Loucy (cell line): Measurements from ENCODE around the gene LIPF.

ENCODE experiments used
- H2AFZ ChIP-seq: fragments of 200-600 bp; sonication (generic); 2 replicates; pipeline ENCODE4 v1.6.0; 2016; ENCODE audit warnings: antibody characterized with exemption, mild to moderate bottlenecking, low read length, moderate library complexity
- H3F3A ChIP-seq: fragments of 200-600 bp; 2 replicates; pipeline ENCODE4 v1.6.0; 2016; ENCODE audit warnings: antibody characterized with exemption, low read depth, mild to moderate bottlenecking
- H3K27me3 ChIP-seq: fragments of 200-600 bp; sonication (generic); 2 replicates; pipeline ENCODE4 v1.6.1; 2014; ENCODE audit warnings: low read length, mild to moderate bottlenecking; ENCODE audit not compliant: insufficient read depth, poor library complexity, severe bottlenecking
- H3K36me3 ChIP-seq: fragments of 200-600 bp; sonication (generic); 2 replicates; pipeline ENCODE4 v1.6.1; 2016; ENCODE audit warnings: low read length; ENCODE audit not compliant: insufficient read depth
- H3K4me1 ChIP-seq: fragments of 200-600 bp; sonication (generic); 2 replicates; pipeline ENCODE4 v1.5.1; 2014; ENCODE audit warnings: low read length, mild to moderate bottlenecking; ENCODE audit not compliant: insufficient read depth, poor library complexity, severe bottlenecking
- H3K4me2 ChIP-seq: fragments of 200-600 bp; sonication (generic); 2 replicates; pipeline ENCODE4 v1.6.0; 2014; ENCODE audit warnings: antibody characterized with exemption, low read length, low read depth, mild to moderate bottlenecking; ENCODE audit not compliant: poor library complexity, severe bottlenecking
- H3K4me3 ChIP-seq: fragments of 200-600 bp; sonication (generic); 2 replicates; pipeline ENCODE4 v1.5.1; 2014; ENCODE audit warnings: low read length, mild to moderate bottlenecking, mixed read lengths; ENCODE audit not compliant: poor library complexity, severe bottlenecking
- H3K79me2 ChIP-seq: fragments of 200-600 bp; sonication (generic); 2 replicates; pipeline ENCODE4 v1.6.1; 2014; ENCODE audit warnings: low read length; ENCODE audit not compliant: insufficient read depth
- H3K9ac ChIP-seq: fragments of 200-600 bp; sonication (generic); 2 replicates; pipeline ENCODE4 v1.6.0; 2014; ENCODE audit warnings: mild to moderate bottlenecking, low read depth, low read length, moderate library complexity; ENCODE audit not compliant: poor library complexity, severe bottlenecking
- H3K9me2 ChIP-seq: fragments of 200-600 bp; sonication (generic); replicated peaks from 2 replicates; pipeline ENCODE4 v1.6.1; 2016; ENCODE audit warnings: low read depth, low read length, mixed read lengths
- H3K9me3 ChIP-seq: fragments of 200-600 bp; sonication (generic); 2 replicates; pipeline ENCODE4 v1.6.1; 2014; ENCODE audit warnings: mild to moderate bottlenecking, antibody characterized with exemption, low read length, low read depth; ENCODE audit not compliant: insufficient read depth
- H4K20me1 ChIP-seq: fragments of 200-600 bp; sonication (generic); 2 replicates; pipeline ENCODE4 v1.6.0; 2014; ENCODE audit warnings: antibody characterized with exemption, low read length, mild to moderate bottlenecking; ENCODE audit not compliant: insufficient read depth, poor library complexity, severe bottlenecking
- CTCF ChIP-seq: fragments of 200-600 bp; sonication (generic); conservative IDR thresholded peaks from 2 replicates; pipeline ENCODE4 v1.5.1; 2014; ENCODE audit warnings: mild to moderate bottlenecking, antibody characterized with exemption, low read length
- EZH2phosphoT487 ChIP-seq: fragments of 200-600 bp; IDR thresholded peaks from 2 replicates; pipeline ENCODE4 v1.6.1; 2018; ENCODE audit warnings: antibody characterized with exemption, mild to moderate bottlenecking, moderate library complexity, borderline replicate concordance

Gene LIPF

DNA sequence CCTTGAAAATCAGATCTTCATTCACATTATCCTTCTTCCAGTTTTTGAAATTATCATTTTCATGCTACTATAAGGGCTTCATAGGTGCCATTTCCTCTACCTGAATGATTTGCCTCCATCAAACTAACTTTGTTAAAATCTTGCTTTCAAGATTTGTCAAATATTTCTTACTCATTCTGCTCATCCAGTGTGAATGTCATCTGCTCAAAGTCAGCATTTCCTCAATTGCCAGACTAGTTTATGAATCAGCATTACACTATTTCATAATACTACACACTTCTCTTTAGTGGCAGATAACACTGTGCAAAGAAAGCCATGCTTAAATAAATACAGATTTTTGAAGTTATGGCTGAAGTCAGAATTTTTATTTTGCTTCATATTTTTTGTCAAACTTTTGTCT lies 21.3 kb upstream of the LIPF start:
- Histone ChIP-seq H3K27me3 (no peaks in the 10 kb centered on the region), H3K4me3 (no peak overlapping the region), H2AFZ (no peak overlapping the region), H3K9me3 (no peaks in the 10 kb centered on the region), H3K4me1 (peaks cover 11% of the 10 kb centered on the region), H3K9ac (no peak overlapping the region), H4K20me1 (no peaks in the 10 kb centered on the region), H3K79me2 (no peaks in the 10 kb centered on the region), H3K36me3 (no peaks in the 10 kb centered on the region), H3K4me2 (no peak overlapping the region), H3K9me2 (no peaks in the 10 kb centered on the region), H3F3A (no peaks in the 10 kb centered on the region)
- TF ChIP-seq EZH2phosphoT487 (no peak), CTCF (no peak)

GRCh38 chr10:88647061-88647615 lies 17.1 kb upstream of the LIPF start:
- H2AFZ ChIP-seq, result no peak overlapping the region
- no peak overlapping the region for H3K9ac ChIP-seq
- H3K4me1 ChIP-seq, result peaks cover 22% of the 10 kb centered on the region
- no peaks in the 10 kb centered on the region for H3K79me2 ChIP-seq
- no peaks in the 10 kb centered on the region for H3K9me2 ChIP-seq
- no peaks in the 10 kb centered on the region for H3K27me3 ChIP-seq
- no peaks in the 10 kb centered on the region for H3F3A ChIP-seq
- no peak overlapping the region for H3K4me3 ChIP-seq
- H4K20me1 ChIP-seq, result no peaks in the 10 kb centered on the region
- TF ChIP-seq EZH2phosphoT487 (no peak), CTCF (no peak)
- peak overlapping the region; percentile 27 for H3K4me2 ChIP-seq
- no peaks in the 10 kb centered on the region for H3K36me3 ChIP-seq
- H3K9me3 ChIP-seq, result no peaks in the 10 kb centered on the region

- peaks cover 22% of the 10 kb centered on the region for H3K4me1 ChIP-seq
- H3K4me2 ChIP-seq, result no peak overlapping the region
- H3F3A ChIP-seq, result no peaks in the 10 kb centered on the region
- H3K79me2 ChIP-seq, result no peaks in the 10 kb centered on the region
- H3K9me3 ChIP-seq, result no peaks in the 10 kb centered on the region
- TF ChIP-seq EZH2phosphoT487 (no peak), CTCF (no peak)
- no peaks in the 10 kb centered on the region for H3K36me3 ChIP-seq
- no peaks in the 10 kb centered on the region for H4K20me1 ChIP-seq
- H2AFZ ChIP-seq, result peak overlapping the region; percentile 43; the same call in 1 of the 2 replicates
- no peak overlapping the region for H3K4me3 ChIP-seq
- H3K9ac ChIP-seq, result no peak overlapping the region
- H3K9me2 ChIP-seq, result no peaks in the 10 kb centered on the region
- H3K27me3 ChIP-seq, result no peaks in the 10 kb centered on the region
These were observed 13.1 kb upstream of the LIPF start for GRCh38 chr10:88651101-88651551.
